Activated CD8-positive, alpha-beta memory T cell treated with anti-CD3 and anti-CD28 coated beads, Interleukin-2, amount 10 ng/mL, durations not matched to agents 7 days and 5 days (primary cell): ENCODE results near the gene CKMT1B. TPM values are rescaled to one million over a fixed set of nuclear protein-coding genes. Genes with fewer than 3 reads are reported as not detected.
A peak's percentile ranks its signal among the peaks of the same experiment; 100 is the strongest.
"Not testable (repeated sequence)": the region's sequence is repeated elsewhere in the genome, so short reads cannot be mapped to it uniquely, and the experiment has no call there.

Experiments used
- ATAC-seq: fragments of 150-1000 bp; cut with Tn5 transposase; one replicate; pipeline ENCODE4 v1.10.0; 2021; ENCODE audit warnings: moderate library complexity
- CTCF ChIA-PET: fragments of 350-600 bp; sonication (Branson Sonifier 250); formaldehyde crosslinking; loops from one replicate; lab custom pipeline; 2021; ENCODE audit warnings: antibody characterized with exemption; lab: Charles Lee
- DNase-seq: peaks from one replicate; pipeline ENCODE4 v3.0.0-alpha.2; 2020
- H3K27ac Mint-ChIP-seq: one replicate; pipeline ENCODE4 v1.8.0; 2021; ENCODE audit warnings: mild to moderate bottlenecking, mixed read lengths
- H3K27me3 Mint-ChIP-seq: one replicate; pipeline ENCODE4 v1.8.0; 2021; ENCODE audit warnings: mixed read lengths
- H3K36me3 Mint-ChIP-seq: one replicate; pipeline ENCODE4 v1.8.0; 2021; ENCODE audit warnings: mild to moderate bottlenecking, mixed read lengths
- H3K4me1 Mint-ChIP-seq: one replicate; pipeline ENCODE4 v1.8.0; 2021; ENCODE audit warnings: mixed read lengths
- H3K4me3 Mint-ChIP-seq: one replicate; pipeline ENCODE4 v1.8.0; 2021; ENCODE audit warnings: mild to moderate bottlenecking, moderate library complexity, mixed read lengths
- H3K9me3 Mint-ChIP-seq: one replicate; pipeline ENCODE4 v1.8.0; 2022; ENCODE audit warnings: low read depth, mixed read lengths
- total RNA-seq, 2 experiments: library from RNA; stranded (reverse); gene quantifications; one replicate each; pipeline ENCODE4 v1.2.3, GENCODE V29; 2021

CKMT1B gene
- under 1 TPM in 1 of 2 experiments, not detected in 1; 0.40 TPM for total RNA-seq

DNA sequence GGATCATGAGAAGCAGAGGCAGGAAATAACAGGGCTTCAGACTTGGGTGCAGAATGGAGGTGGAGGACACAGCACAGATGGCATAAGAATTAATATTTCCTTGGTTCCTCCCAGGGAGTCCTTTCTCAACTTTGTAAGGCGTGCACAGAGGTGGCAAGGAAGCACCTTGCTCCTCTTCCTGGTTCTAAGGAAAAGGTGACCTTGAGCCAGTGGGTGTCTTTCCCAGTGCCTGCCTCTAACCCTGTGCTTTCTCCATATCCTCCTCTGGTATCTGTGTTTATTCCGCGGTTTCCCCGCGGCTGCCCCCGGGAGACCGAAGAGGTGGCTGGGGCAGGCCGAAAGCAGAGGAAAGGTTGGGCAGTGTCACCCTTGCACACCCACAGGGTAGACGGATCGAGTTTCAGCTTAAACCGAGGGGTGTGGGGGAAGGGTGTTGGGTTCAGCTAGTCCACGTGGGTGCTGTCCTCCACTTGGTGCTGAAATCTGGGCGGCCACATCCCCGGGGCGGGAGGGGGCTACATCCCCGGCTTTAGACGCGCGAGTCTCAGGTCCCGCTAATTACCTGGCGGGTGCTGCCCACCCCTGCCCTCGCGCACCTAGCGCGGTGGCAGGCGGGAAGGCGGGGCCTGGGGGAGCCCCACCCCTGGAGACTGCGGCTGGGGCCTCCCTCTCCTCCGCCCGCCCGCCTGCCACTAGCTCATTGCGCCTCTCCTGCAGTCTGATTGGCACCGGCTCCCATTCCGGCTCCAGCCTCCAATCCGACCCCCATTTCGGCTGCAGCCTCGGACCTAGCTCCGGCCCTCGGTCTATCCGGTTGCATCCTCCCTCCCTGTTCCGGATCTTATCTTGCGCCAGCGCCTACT is at the start of gene CKMT1B:
TSS of gene CKMT1B (plus strand) at position 700 of the 863 bp plus-strand sequence. CDS start 192 bp downstream, outside the sequence.
- H3K4me3 Mint-ChIP-seq, CTCF ChIA-PET, H3K9me3 Mint-ChIP-seq, DNase-seq, H3K36me3 Mint-ChIP-seq, H3K27ac Mint-ChIP-seq, H3K4me1 Mint-ChIP-seq: not testable (repeated sequence)
- H3K27me3 Mint-ChIP-seq: peaks cover 14% of the 10 kb centered on the region
- ATAC-seq: peak; percentile 21

DNA sequence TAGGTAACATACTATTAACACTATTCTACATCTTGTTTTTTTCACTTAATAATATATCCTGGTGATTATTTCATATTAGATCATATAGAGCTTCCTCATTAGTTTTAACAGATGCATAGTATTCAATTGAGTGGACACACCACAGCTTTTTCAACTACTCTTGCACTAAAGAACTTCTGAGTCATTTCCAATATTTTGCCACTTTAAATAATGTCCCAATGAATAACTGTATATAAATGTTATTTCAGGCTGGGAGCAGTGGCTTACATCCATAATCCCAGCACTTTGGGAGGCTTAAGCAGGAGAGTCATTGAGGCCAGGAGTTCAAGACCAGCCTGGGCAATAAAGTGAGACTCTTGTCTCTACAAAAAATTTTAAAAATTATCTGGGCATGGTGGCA is 49.6 kb upstream of the CKMT1B start:
- CTCF ChIA-PET: interaction anchor here (0.7 kb wide), 1 partner anchor 256 kb away, joined by 3 read pairs; no protein-coding TSS in a partner anchor
- Mint-ChIP-seq H3K27ac (no peak overlapping the region), H3K36me3 (peaks cover 10% of the 10 kb centered on the region), H3K27me3 (no peaks in the 10 kb centered on the region), H3K9me3 (no peaks in the 10 kb centered on the region), H3K4me1 (peaks cover 8% of the 10 kb centered on the region), H3K4me3 (no peak overlapping the region)
- no peak for DNase-seq
- no peak for ATAC-seq

DNA sequence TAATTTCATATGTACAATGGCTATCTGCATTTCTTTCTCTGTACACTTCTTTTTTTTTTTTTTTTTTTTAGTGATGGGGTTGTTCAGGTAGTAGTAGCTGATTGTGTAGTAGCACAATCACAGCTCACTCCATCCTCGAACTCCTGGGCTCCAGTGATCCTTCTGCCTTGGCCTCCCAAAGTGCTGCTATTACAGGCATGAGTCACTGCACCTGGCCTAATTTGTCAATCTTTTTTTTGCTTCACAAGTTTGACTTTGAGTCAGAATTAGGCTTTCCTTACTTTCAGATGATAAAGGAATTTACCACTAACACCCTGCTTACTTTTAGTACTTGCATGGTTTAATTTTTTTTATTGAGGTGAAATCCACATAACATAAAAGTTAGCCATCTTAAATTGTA is 48.4 kb upstream of the CKMT1B start:
- no peaks in the 10 kb centered on the region for H3K9me3 Mint-ChIP-seq
- H3K4me1 Mint-ChIP-seq: peaks cover 8% of the 10 kb centered on the region
- ATAC-seq (no peak), DNase-seq (no peak)
- no peak overlapping the region for H3K4me3 Mint-ChIP-seq
- peaks cover 10% of the 10 kb centered on the region for H3K36me3 Mint-ChIP-seq
- H3K27ac Mint-ChIP-seq: no peak overlapping the region
- no peaks in the 10 kb centered on the region for H3K27me3 Mint-ChIP-seq
- CTCF ChIA-PET: no interaction called here

DNA sequence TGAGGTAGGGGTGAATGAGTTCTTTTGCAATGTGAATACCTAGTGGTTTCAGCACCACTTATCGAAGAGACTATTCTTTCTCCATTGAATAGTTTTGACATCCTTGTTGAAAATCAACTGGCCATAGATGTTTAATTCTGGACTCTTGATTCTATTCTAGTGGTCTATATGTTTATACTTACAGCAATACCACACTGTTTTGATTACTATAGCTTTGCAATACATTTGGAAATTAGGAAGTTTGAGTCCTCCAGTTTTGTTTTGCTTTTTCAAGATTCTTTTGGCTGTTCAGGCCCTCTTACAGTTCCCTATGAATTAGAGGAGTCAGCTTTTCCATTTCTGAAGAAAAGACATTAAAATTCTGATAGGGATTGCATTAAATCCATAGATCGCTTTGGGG is 46.3 kb upstream of the CKMT1B start:
- Mint-ChIP-seq H3K4me1 (peaks cover 1% of the 10 kb centered on the region), H3K4me3 (no peak overlapping the region), H3K36me3 (peaks cover 14% of the 10 kb centered on the region), H3K9me3 (no peaks in the 10 kb centered on the region), H3K27ac (no peak overlapping the region), H3K27me3 (no peaks in the 10 kb centered on the region)
- CTCF ChIA-PET: no interaction called here
- ATAC-seq: no peak
- no peak for DNase-seq

DNA sequence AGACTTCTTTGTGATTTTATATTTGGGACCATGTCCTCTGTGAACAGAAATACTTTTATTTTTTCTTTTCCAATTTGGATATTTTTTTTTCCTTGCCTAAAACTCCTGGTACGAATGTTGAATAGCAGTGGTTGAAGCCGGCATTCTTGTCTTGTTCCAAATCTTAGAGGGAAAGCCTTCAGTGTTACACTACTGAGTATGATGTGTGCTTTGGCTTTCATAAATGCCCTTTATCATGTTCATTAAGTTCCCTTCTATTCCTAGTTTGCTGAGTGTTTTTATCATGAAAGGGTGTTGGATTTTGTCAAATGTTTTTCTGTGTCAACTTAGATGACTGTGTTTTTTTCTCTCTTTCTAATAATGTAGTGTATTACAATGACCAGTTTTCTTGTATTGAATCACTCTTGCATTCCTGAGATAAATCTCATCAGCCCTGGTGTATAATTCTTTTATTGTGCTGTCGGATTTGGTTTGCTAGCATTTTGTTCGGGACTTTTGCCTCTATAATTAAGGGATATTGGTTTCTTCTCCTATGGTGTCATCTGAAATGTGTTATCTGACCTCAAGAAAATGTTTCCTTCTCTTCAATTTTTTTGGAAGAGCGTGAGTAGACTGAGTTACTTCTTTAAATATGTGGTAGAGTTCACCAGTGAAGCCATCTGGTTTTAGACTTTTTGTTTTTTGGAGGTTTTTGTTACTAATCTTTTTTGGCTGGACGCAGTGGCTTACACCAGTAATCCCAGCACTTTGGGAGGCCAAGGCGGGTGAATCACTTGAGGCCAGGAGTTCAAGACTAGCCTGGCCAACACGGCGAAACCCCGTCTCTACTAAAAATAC is 43.1 kb upstream of the CKMT1B start:
- peaks cover 14% of the 10 kb centered on the region for H3K36me3 Mint-ChIP-seq
- CTCF ChIA-PET: no interaction called here
- no peak for ATAC-seq
- no peaks in the 10 kb centered on the region for H3K27me3 Mint-ChIP-seq
- no peak overlapping the region for H3K4me3 Mint-ChIP-seq
- H3K27ac Mint-ChIP-seq: no peak overlapping the region
- no peak for DNase-seq
- no peaks in the 10 kb centered on the region for H3K4me1 Mint-ChIP-seq
- no peaks in the 10 kb centered on the region for H3K9me3 Mint-ChIP-seq

DNA sequence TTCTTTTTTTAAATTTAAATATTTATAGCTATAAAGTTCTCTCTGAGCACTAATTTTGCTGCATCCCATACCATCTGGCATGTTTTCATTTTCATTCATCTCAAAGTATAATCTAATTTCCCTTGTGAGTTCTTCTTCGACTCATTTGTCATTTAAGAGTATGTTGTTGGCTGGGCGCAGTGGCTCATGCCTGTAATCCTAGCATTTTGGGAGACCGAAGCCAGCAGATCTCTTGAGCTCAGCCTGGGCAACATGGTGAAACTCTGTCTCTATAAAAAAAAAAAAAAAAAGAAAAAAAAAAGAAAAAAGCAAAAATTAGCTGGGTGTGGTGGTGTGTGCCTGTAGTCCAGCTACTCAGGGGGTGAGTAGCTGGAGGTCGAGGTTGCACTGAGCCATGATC is 41.6 kb upstream of the CKMT1B start:
- Mint-ChIP-seq H3K9me3 (no peaks in the 10 kb centered on the region), H3K27me3 (no peaks in the 10 kb centered on the region), H3K27ac (no peak overlapping the region), H3K4me3 (no peak overlapping the region), H3K36me3 (peaks cover 10% of the 10 kb centered on the region), H3K4me1 (no peaks in the 10 kb centered on the region)
- no peak for ATAC-seq
- CTCF ChIA-PET: interaction anchor here (0.7 kb wide), 1 partner anchor 73 kb away, joined by 4 read pairs; no protein-coding TSS in a partner anchor
- no peak for DNase-seq

DNA sequence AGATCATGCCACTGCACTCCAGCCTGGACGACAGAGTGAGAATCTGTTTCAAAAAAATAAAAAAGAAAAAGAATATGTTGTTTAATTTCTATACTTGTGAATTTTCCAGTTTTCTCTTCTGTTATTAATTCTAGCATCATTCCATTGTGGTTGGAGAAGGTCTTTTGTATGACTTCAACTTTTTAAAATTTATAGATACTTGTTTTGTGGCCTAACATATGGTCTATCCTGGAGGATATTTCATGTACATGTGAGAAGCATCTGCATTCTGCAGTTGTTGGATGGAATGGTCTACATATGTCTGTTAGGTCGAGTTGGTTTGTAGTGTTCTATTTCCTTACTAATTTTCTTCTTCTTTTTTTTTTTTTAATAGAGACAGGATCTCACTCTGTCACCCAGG is 40.8 kb upstream of the CKMT1B start:
- Mint-ChIP-seq H3K36me3 (peaks cover 4% of the 10 kb centered on the region), H3K27ac (no peak overlapping the region), H3K9me3 (no peaks in the 10 kb centered on the region), H3K4me3 (no peak overlapping the region), H3K27me3 (no peaks in the 10 kb centered on the region), H3K4me1 (no peaks in the 10 kb centered on the region)
- DNase-seq (no peak), ATAC-seq (no peak)
- CTCF ChIA-PET: interaction anchor here (0.7 kb wide), 1 partner anchor 74 kb away, joined by 4 read pairs; no protein-coding TSS in a partner anchor

DNA sequence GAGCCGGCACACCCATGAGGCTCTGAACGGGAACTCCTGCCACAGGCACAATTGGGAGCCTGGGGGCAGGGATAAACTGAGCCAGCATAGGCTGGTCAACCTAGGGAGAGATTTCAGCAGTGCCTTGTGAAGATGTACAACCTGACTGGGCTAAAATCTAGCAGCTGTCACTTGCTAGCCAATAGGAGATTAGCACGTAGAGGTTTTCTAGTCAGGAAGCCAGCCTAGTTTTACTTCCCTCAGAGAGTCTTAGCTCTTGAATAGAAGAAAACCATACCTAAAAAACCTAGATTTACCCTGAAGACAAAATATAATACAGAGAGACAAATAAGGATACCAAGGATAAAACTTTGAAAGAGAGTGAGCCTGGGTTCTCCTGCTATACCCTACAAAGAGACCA is 31.1 kb upstream of the CKMT1B start:
- H3K27me3 Mint-ChIP-seq, H3K4me3 Mint-ChIP-seq, DNase-seq, ATAC-seq, H3K9me3 Mint-ChIP-seq, CTCF ChIA-PET, H3K27ac Mint-ChIP-seq, H3K36me3 Mint-ChIP-seq, H3K4me1 Mint-ChIP-seq: not testable (repeated sequence)

DNA sequence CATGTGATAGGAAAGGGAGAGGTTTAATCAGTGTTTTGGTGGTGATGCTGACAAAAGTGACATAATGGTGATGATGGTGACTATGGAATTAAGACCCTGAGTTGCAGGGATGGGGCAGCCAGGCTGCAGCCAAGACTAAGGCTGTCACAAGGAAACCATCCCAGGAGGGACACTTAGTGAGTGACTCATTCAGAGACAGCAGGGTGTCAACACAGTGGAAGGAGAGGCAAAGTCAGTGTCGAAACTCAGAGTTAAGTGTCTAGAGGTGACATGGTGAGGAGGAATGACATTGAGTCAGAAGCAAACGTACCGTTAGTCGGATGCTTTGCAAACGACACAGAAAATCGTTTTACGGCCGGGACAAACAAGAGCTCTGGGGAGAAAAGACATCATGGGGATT is 30.0 kb upstream of the CKMT1B start:
- ATAC-seq, H3K4me3 Mint-ChIP-seq, H3K36me3 Mint-ChIP-seq, H3K4me1 Mint-ChIP-seq, CTCF ChIA-PET, H3K27me3 Mint-ChIP-seq, H3K27ac Mint-ChIP-seq, H3K9me3 Mint-ChIP-seq, DNase-seq: not testable (repeated sequence)

DNA sequence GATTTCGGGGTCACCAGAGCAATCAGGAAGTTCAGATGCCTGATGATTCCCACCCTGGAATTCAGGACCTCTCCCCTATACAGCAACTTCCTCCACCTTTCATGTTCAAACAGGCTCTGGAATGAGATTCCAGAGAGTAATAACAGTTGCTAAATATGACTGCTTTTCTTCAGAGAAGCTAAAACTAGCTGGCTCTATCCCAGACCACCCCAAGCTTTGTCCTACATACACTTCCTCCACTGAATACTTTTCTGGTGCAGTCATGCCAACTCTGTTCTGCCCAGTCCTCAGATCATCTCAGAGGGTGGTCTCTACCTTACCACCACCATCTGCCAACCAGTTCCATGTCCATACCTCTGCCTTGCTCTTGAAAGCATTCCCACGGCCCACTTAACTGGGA is 27.2 kb upstream of the CKMT1B start:
- DNase-seq, ATAC-seq, H3K36me3 Mint-ChIP-seq, CTCF ChIA-PET, H3K27ac Mint-ChIP-seq, H3K4me1 Mint-ChIP-seq, H3K9me3 Mint-ChIP-seq, H3K27me3 Mint-ChIP-seq, H3K4me3 Mint-ChIP-seq: not testable (repeated sequence)

DNA sequence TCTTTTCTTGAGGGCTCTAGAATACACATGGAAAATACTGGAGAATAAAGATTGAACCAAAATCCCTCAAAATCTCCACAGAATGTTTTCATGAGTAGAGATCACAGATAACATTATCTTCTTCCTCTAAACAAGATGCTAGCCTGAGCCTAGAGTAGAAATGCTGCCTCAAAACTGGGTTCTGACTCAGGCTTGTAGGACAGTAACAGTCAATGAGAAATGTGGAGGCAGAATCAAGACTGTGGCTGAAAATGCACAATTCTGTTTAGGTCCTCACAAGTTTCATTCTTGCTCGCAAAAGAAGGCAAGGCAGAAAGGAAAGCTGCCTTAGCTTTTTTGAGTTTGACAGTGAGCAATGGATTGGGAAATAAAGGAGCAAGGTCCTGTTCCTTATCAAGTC is 19.2 kb upstream of the CKMT1B start:
- H3K36me3 Mint-ChIP-seq, H3K4me1 Mint-ChIP-seq, H3K27ac Mint-ChIP-seq, H3K27me3 Mint-ChIP-seq, ATAC-seq, H3K4me3 Mint-ChIP-seq, H3K9me3 Mint-ChIP-seq, CTCF ChIA-PET, DNase-seq: not testable (repeated sequence)

DNA sequence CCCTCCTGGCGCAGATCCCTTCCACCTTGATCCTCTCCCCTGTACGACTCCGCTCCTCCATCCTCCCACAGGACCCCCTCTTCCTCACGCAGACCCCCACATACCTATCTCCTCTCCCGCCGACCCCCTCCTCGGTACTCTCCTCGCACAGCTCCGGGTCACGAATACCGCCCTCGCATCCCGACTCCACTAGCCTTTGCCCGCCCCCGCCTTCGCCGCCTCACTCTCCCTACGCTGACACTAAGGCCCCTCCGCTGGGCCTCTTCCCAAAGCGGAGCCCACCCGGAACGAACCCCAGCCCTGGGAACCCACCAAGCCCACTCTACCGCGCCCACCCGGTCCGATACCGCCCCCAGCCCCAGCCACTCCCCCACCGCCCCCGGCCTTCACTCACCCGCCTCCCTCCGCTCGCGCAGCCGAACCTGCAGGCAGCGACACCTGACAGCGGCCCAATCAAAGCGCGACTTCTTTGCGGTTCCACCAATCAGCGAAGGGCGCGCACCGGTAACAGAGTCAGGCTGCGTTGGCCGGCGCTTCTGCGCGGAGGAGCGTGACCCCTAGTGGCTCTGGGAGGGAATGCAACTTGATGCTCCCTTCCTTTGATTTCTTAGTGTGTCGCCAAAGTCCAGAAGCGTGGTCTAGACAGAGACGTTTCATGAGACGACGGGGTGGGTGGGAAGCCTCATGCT is 3.9 kb upstream of the CKMT1B start, which contains the start of gene PPIP5K1:
TSS of gene PPIP5K1 (minus strand) at position 431 of the 689 bp plus-strand sequence. CDS start 5,704 bp downstream, outside the sequence.
- H3K4me3 Mint-ChIP-seq, H3K9me3 Mint-ChIP-seq, H3K27me3 Mint-ChIP-seq, H3K4me1 Mint-ChIP-seq, H3K27ac Mint-ChIP-seq, DNase-seq, H3K36me3 Mint-ChIP-seq, CTCF ChIA-PET: not testable (repeated sequence)
- peak; percentile 99 for ATAC-seq

DNA sequence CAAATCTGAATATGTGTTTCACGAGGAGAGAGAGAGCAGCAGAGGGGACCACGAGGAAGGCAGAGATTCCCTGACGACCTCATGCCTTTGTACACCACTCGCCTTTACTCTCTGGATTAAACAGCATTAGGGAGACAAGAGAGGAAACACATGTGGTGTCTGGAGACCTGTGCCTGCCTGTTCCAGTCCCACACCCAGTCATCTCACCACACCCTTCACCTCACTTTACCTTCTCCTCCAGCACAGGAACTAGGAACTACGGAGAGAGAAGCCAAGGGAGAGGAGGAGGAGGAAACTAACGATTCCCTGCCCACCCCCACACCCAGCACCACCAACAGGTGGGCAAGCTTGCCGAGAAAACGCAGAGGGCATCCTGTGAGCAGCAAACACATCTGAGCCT is 986 bp upstream of the CKMT1B start:
- not testable (repeated sequence) for H3K27ac Mint-ChIP-seq, ATAC-seq

More for the DNA sequence above, 986 bp upstream of the CKMT1B start:
- H3K36me3 Mint-ChIP-seq, CTCF ChIA-PET, DNase-seq, H3K4me1 Mint-ChIP-seq, H3K4me3 Mint-ChIP-seq, H3K9me3 Mint-ChIP-seq: not testable (repeated sequence)
- peaks cover 12% of the 10 kb centered on the region for H3K27me3 Mint-ChIP-seq
